Peyer's patch (tissue), 4 donors: ENCODE results near the gene MRE11. TPM values are rescaled to one million over a fixed set of nuclear protein-coding genes. Genes with fewer than 3 reads are reported as not detected.

Experiments used
- DNase-seq, 3 donors: peaks; one replicate each; pipeline ENCODE4 v3.0.0-alpha.2; 2017 to 2019
- H3K27ac ChIP-seq, 4 donors: fragments of 200-600 bp; sonication (generic); one replicate each; pipeline ENCODE4 v1.5.1; 2016 to 2019
- H3K27me3 ChIP-seq, 2 donors: fragments of 200-600 bp; sonication (generic); one replicate each; pipeline ENCODE4 v1.5.1; 2019
- H3K36me3 ChIP-seq, 3 donors: fragments of 200-600 bp; sonication (generic); one replicate each; pipeline ENCODE4 v1.5.1; 2016 to 2019
- H3K4me1 ChIP-seq, 4 donors: fragments of 200-600 bp; sonication (generic); one replicate each; pipeline ENCODE4 v1.5.1; 2016 to 2019
- H3K4me3 ChIP-seq, 4 donors: fragments of 200-600 bp; sonication (generic); 1 replicate in 3 of 4; 2 replicates in 1 of 4; pipeline ENCODE4 v1.5.1; 2016 to 2019; ENCODE audit warnings: mild to moderate bottlenecking in 1 of 4
- H3K9me3 ChIP-seq, 4 donors: fragments of 200-600 bp; sonication (generic); one replicate each; pipeline ENCODE4 v1.5.1; 2016 to 2019; ENCODE audit warnings: mild to moderate bottlenecking in 1 of 4
- CTCF ChIP-seq, 6 experiments: fragments of 450-650 bp in 4 of 6; fragments of 200-600 bp in 2 of 6; sonication (generic) in 1 of 6; IDR thresholded peaks; one replicate each; pipeline ENCODE4 v1.5.1; 2017 to 2019; ENCODE audit warnings: antibody characterized with exemption in 6 of 6, mild to moderate bottlenecking in 3 of 6, moderate library complexity in 1 of 6
- POLR2A ChIP-seq, 2 donors: fragments of 450-650 bp; IDR thresholded peaks; one replicate each; pipeline ENCODE4 v1.5.1; 2017; ENCODE audit warnings: antibody characterized with exemption in 2 of 2, mild to moderate bottlenecking in 2 of 2, moderate library complexity in 2 of 2
- total RNA-seq, 4 donors: library from RNA; depleted of rRNA; stranded (reverse); fragments of >200 nt; gene quantifications; one replicate each; pipeline ENCODE4 v1.1.0, GENCODE V29; 2016

MRE11 gene
- total RNA-seq, 4 donors from 2014 or later, result 9.7 to 38.0 (median 14.1) TPM

GRCh38 chr11:94455861-94456260, 37.8 kb downstream of the MRE11 start:
- no peak for DNase-seq
- no peaks in the 10 kb centered on the region for H3K9me3 ChIP-seq
- peaks cover 0 to 18% (median 0%) of the 10 kb centered on the region in 3 donors for H3K36me3 ChIP-seq
- no peaks in the 10 kb centered on the region for H3K4me1 ChIP-seq
- no peaks in the 10 kb centered on the region for H3K27me3 ChIP-seq
- TF ChIP-seq CTCF (IDR thresholded peaks at IDR 0.05) (no peak), POLR2A (IDR thresholded peaks at IDR 0.05) (no peak)
- no peak overlapping the region for H3K27ac ChIP-seq
- no peak overlapping the region for H3K4me3 ChIP-seq

GRCh38 chr11:94454301-94454700, 39.3 kb downstream of the MRE11 start:
- Histone ChIP-seq H3K9me3 (no peaks in the 10 kb centered on the region), H3K27ac (no peak overlapping the region), H3K4me3 (no peak overlapping the region), H3K4me1 (no peaks in the 10 kb centered on the region), H3K36me3 (peaks cover 0 to 5% (median 0%) of the 10 kb centered on the region in 3 donors), H3K27me3 (no peaks in the 10 kb centered on the region)
- no peak for DNase-seq
- no peak for TF ChIP-seq CTCF (IDR thresholded peaks at IDR 0.05)
- no peak for TF ChIP-seq POLR2A (IDR thresholded peaks at IDR 0.05)

GRCh38 chr11:94452988-94453387, 40.7 kb downstream of the MRE11 start:
- H3K9me3 ChIP-seq, result no peaks in the 10 kb centered on the region

GRCh38 chr11:94450048-94450447, 43.6 kb downstream of the MRE11 start:
- H3K27me3 ChIP-seq, result no peaks in the 10 kb centered on the region
- H3K4me3 ChIP-seq, result no peak overlapping the region
- H3K27ac ChIP-seq, result no peak overlapping the region
- no peaks in the 10 kb centered on the region for H3K9me3 ChIP-seq
- no peaks in the 10 kb centered on the region for H3K4me1 ChIP-seq
- H3K36me3 ChIP-seq, result peaks cover 0 to 21% (median 0%) of the 10 kb centered on the region in 3 donors
- TF ChIP-seq CTCF (IDR thresholded peaks at IDR 0.05) (no peak), POLR2A (IDR thresholded peaks at IDR 0.05) (no peak)
- DNase-seq, result no peak

More at GRCh38 chr11:94452988-94453387, 40.7 kb downstream of the MRE11 start:
- TF ChIP-seq POLR2A (IDR thresholded peaks at IDR 0.05) (no peak), CTCF (IDR thresholded peaks at IDR 0.05) (no peak)
- no peak for DNase-seq
- H3K4me3 ChIP-seq, result no peak overlapping the region
- H3K27ac ChIP-seq, result no peak overlapping the region
- peaks cover 0 to 3% (median 0%) of the 10 kb centered on the region in 3 donors for H3K36me3 ChIP-seq
- H3K4me1 ChIP-seq, result no peaks in the 10 kb centered on the region
- H3K27me3 ChIP-seq, result no peaks in the 10 kb centered on the region

- Histone ChIP-seq H3K9me3 (no peaks in the 10 kb centered on the region), H3K36me3 (peaks cover 0 to 24% (median 0%) of the 10 kb centered on the region in 3 donors), H3K27me3 (no peaks in the 10 kb centered on the region), H3K4me1 (no peaks in the 10 kb centered on the region), H3K4me3 (no peak overlapping the region), H3K27ac (no peak overlapping the region)
- DNase-seq, result no peak
- TF ChIP-seq POLR2A (IDR thresholded peaks at IDR 0.05) (no peak), CTCF (IDR thresholded peaks at IDR 0.05) (no peak)
These were observed 44.2 kb downstream of the MRE11 start for GRCh38 chr11:94449437-94449836.

- H3K9me3 ChIP-seq, result no peaks in the 10 kb centered on the region
- no peaks in the 10 kb centered on the region for H3K27me3 ChIP-seq
- H3K4me3 ChIP-seq, result no peak overlapping the region
- no peaks in the 10 kb centered on the region for H3K4me1 ChIP-seq
- H3K36me3 ChIP-seq, result peaks cover 0 to 23% (median 0%) of the 10 kb centered on the region in 3 donors
- no peak for DNase-seq
- TF ChIP-seq CTCF (IDR thresholded peaks at IDR 0.05) (no peak), POLR2A (IDR thresholded peaks at IDR 0.05) (no peak)
- H3K27ac ChIP-seq, result no peak overlapping the region
These were observed 44.6 kb downstream of the MRE11 start for GRCh38 chr11:94449029-94449428.
